ENCODE measurements around the gene PCNT. TPM values are rescaled to one million over a fixed set of nuclear protein-coding genes. Genes with fewer than 3 reads are reported as not detected.

PCNT gene
- total RNA-seq, 2 experiments from 2014 or later, result 54.4 to 55.5 TPM

- Mint-ChIP-seq H3K27me3 (no peaks in the 10 kb centered on the region), H3K4me3 (no peak overlapping the region), H3K27ac (no peak overlapping the region), H3K9me3 (no peaks in the 10 kb centered on the region), H3K36me3 (ENCODE audit: low read depth) (peaks cover 47% of the 10 kb centered on the region), H3K4me1 (ENCODE audit: low read depth) (no peaks in the 10 kb centered on the region)
- no peak for TF ChIP-seq CTCF (IDR thresholded peaks at IDR 0.05)
- H3K4me3 ChIP-seq (ENCODE audit: low read length), result no peak overlapping the region
- POLR2A ChIA-PET, result no interaction called here
- peaks cover 8% of the 10 kb centered on the region for H3K36me3 ChIP-seq (ENCODE audit: insufficient read depth, low read length)
- H3K9me3 ChIP-seq (ENCODE audit: control insufficient read depth in 1 of 2, insufficient read depth in 1 of 2, low read length in 2 of 2), result peaks cover 0 to 9% of the 10 kb centered on the region in 2 experiments
- no peaks in the 10 kb centered on the region for H3K4me1 ChIP-seq (ENCODE audit: insufficient read depth, low read length)
- DNase-seq, result no peak
- CTCF ChIA-PET, result no interaction called here
- H3K27ac ChIP-seq (ENCODE audit: low read depth in 1 of 2, low read length in 2 of 2), result no peak overlapping the region
- no peak for ATAC-seq (ENCODE audit: poor library complexity)
- no peaks in the 10 kb centered on the region for H3K27me3 ChIP-seq (ENCODE audit: control insufficient read depth in 1 of 2, insufficient read depth in 2 of 2, low read length in 2 of 2)
- intact Hi-C loops (cut with DNase I, micrococcal nuclease), result no loop called here
These were observed 55.7 kb downstream of the PCNT start for GRCh38 chr21:46379691-46380090.

- Histone ChIP-seq H3K9me3 (ENCODE audit: control insufficient read depth in 1 of 2, insufficient read depth in 1 of 2, low read length in 2 of 2) (peaks cover 0 to 9% of the 10 kb centered on the region in 2 experiments), H3K36me3 (ENCODE audit: insufficient read depth, low read length) (peaks cover 20% of the 10 kb centered on the region), H3K27ac (ENCODE audit: low read depth in 1 of 2, low read length in 2 of 2) (no peak overlapping the region), H3K4me3 (ENCODE audit: low read length) (no peak overlapping the region), H3K27me3 (ENCODE audit: control insufficient read depth in 1 of 2, insufficient read depth in 2 of 2, low read length in 2 of 2) (no peaks in the 10 kb centered on the region), H3K4me1 (ENCODE audit: insufficient read depth, low read length) (no peaks in the 10 kb centered on the region)
- H3K9me3 Mint-ChIP-seq, result no peaks in the 10 kb centered on the region
- no peaks in the 10 kb centered on the region for H3K4me1 Mint-ChIP-seq (ENCODE audit: low read depth)
- no peak for TF ChIP-seq CTCF (IDR thresholded peaks at IDR 0.05)
- DNase-seq (no peak), ATAC-seq (ENCODE audit: poor library complexity) (no peak)
- no peak overlapping the region for H3K4me3 Mint-ChIP-seq
- no peaks in the 10 kb centered on the region for H3K27me3 Mint-ChIP-seq
- H3K36me3 Mint-ChIP-seq (ENCODE audit: low read depth), result peaks cover 57% of the 10 kb centered on the region
- POLR2A ChIA-PET, result no interaction called here
- no peak overlapping the region for H3K27ac Mint-ChIP-seq
- CTCF ChIA-PET, result no interaction called here
- intact Hi-C loops (cut with DNase I, micrococcal nuclease), result no loop called here
These were observed 57.6 kb downstream of the PCNT start for GRCh38 chr21:46381541-46381940.

- POLR2A ChIA-PET, result no interaction called here
- no peak for DNase-seq
- Mint-ChIP-seq H3K36me3 (ENCODE audit: low read depth) (peaks cover 47% of the 10 kb centered on the region), H3K4me1 (ENCODE audit: low read depth) (no peaks in the 10 kb centered on the region), H3K27ac (no peak overlapping the region), H3K27me3 (no peaks in the 10 kb centered on the region), H3K9me3 (no peaks in the 10 kb centered on the region), H3K4me3 (no peak overlapping the region)
- no peaks in the 10 kb centered on the region for H3K27me3 ChIP-seq (ENCODE audit: control insufficient read depth in 1 of 2, insufficient read depth in 2 of 2, low read length in 2 of 2)
- no peaks in the 10 kb centered on the region for H3K4me1 ChIP-seq (ENCODE audit: insufficient read depth, low read length)
- H3K9me3 ChIP-seq (ENCODE audit: control insufficient read depth in 1 of 2, insufficient read depth in 1 of 2, low read length in 2 of 2), result peaks cover 0 to 4% of the 10 kb centered on the region in 2 experiments
- H3K27ac ChIP-seq (ENCODE audit: low read depth in 1 of 2, low read length in 2 of 2), result no peak overlapping the region
- no peak for TF ChIP-seq CTCF (IDR thresholded peaks at IDR 0.05)
- ATAC-seq (ENCODE audit: poor library complexity), result no peak
- H3K36me3 ChIP-seq (ENCODE audit: insufficient read depth, low read length), result peaks cover 39% of the 10 kb centered on the region
- intact Hi-C loops (cut with DNase I, micrococcal nuclease), result no loop called here
- no peak overlapping the region for H3K4me3 ChIP-seq (ENCODE audit: low read length)
- CTCF ChIA-PET, result no interaction called here
These were observed 60.6 kb downstream of the PCNT start for GRCh38 chr21:46384556-46384955.
